ENCODE measurements around the gene LNPEP. TPM values are rescaled to one million over a fixed set of nuclear protein-coding genes. Genes with fewer than 3 reads are reported as not detected.

Gene LNPEP
- total RNA-seq, 4 donors from 2014 or later = 40.4 to 71.8 (median 51.3) TPM

DNA sequence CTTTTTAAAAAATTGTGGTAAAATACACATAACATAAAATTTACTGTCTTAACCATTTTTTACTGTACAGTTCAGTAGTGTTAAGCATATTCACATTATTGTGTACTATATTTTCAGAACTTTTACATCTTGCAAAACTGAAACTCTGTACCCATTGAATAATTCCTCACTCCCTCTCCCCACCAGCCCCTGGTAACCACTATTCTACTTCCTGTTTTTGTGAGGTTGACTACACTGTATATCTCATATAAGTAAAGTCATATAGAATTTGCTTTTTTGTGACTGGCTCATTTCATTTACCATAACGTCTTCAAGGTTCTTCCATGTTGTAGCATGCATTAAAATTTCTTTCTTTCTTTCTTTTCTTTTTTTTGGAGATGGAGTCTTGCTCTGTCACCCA is 87.0 kb downstream of the LNPEP start:
- peaks cover 5 to 78% (median 8%) of the 10 kb centered on the region in 3 donors for H3K36me3 ChIP-seq

DNA sequence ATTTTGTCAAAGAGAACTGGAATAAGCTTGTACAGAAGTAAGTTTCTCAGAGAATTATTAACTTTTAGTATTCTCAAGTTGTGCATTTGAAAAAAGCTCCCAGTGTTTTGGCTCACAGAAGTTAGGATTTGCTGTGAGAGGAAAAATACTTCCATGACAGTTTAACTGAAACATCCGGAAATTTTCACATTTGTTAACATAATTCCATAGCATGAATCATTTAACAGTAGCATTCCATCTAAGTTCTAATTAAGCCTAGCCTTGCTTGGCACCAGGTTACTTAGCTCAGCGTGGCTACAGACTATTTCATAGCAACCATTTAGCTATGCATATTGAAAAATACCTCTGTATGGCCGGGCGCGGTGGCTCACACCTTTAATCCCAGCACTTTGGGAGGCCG is 90.8 kb downstream of the LNPEP start:
- TF ChIP-seq EP300 (IDR thresholded peaks at IDR 0.05) (no peak), POLR2A (IDR thresholded peaks at IDR 0.05) (no peak), CTCF (IDR thresholded peaks at IDR 0.05) (no peak)
- H3K27ac ChIP-seq = no peak overlapping the region
- no peak for DNase-seq (ENCODE audit: low spot score in 2 of 2)
- H3K27me3 ChIP-seq = no peaks in the 10 kb centered on the region
- peaks cover 5 to 90% (median 16%) of the 10 kb centered on the region in 3 donors for H3K36me3 ChIP-seq
- H3K4me1 ChIP-seq = no peaks in the 10 kb centered on the region
- no peak overlapping the region for H3K4me3 ChIP-seq
- no peaks in the 10 kb centered on the region for H3K9me3 ChIP-seq
- 97 to 99% methylated on average over 6 of the region's 6 CpGs for WGBS, 2 donors

More for the DNA sequence above, 87.0 kb downstream of the LNPEP start:
- Histone ChIP-seq H3K4me3 (no peak overlapping the region), H3K4me1 (peaks cover 0 to 2% (median 0%) of the 10 kb centered on the region in 4 donors), H3K9me3 (no peaks in the 10 kb centered on the region), H3K27me3 (no peaks in the 10 kb centered on the region), H3K27ac (no peak overlapping the region)
- DNase-seq (ENCODE audit: low spot score in 2 of 2) = no peak
- TF ChIP-seq EP300 (IDR thresholded peaks at IDR 0.05) (no peak), POLR2A (IDR thresholded peaks at IDR 0.05) (no peak), CTCF (IDR thresholded peaks at IDR 0.05) (no peak)
- 86 to 93% methylated on average over 1 of the region's 1 CpG for WGBS, 2 donors

- Histone ChIP-seq H3K27me3 (no peaks in the 10 kb centered on the region), H3K36me3 (peaks cover 0 to 16% (median 0%) of the 10 kb centered on the region in 3 donors), H3K4me3 (no peak overlapping the region), H3K27ac (no peak overlapping the region), H3K4me1 (no peaks in the 10 kb centered on the region), H3K9me3 (no peaks in the 10 kb centered on the region)
- 76 to 79% methylated on average over 7 of the region's 7 CpGs for WGBS, 2 donors
- DNase-seq (ENCODE audit: low spot score in 2 of 2) = no peak
- TF ChIP-seq EP300 (IDR thresholded peaks at IDR 0.05) (no peak), POLR2A (IDR thresholded peaks at IDR 0.05) (no peak), CTCF (IDR thresholded peaks at IDR 0.05) (no peak)
Observed at GRCh38 chr5:97037819-97038218, 101.9 kb downstream of the LNPEP start.

DNA sequence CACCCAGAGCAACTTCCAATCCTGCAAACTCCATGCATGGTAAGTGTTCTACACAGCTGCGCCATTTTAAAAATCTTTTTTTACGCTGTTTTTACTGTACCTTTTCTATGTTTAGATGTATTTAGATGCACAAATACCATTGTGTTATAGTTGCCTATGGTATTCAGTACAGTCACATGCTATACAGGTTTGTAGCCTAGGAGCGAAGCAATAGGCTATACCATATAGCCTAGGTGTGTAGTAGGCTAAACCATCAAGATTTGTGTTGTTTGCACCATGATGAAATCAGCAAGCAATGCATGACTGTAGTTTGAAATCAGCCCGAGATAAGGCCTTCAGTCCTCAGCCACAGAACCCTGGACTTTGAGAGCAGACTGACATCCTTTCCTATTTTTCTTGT is 105.4 kb downstream of the LNPEP start:
- H3K4me3 ChIP-seq = no peak overlapping the region
- H3K27ac ChIP-seq = no peak overlapping the region
- no peaks in the 10 kb centered on the region for H3K27me3 ChIP-seq
- TF ChIP-seq EP300 (IDR thresholded peaks at IDR 0.05) (no peak), POLR2A (IDR thresholded peaks at IDR 0.05) (no peak), CTCF (IDR thresholded peaks at IDR 0.05) (no peak)
- peaks cover 0 to 1% (median 0%) of the 10 kb centered on the region in 4 donors for H3K4me1 ChIP-seq
- 96 to 98% methylated on average over 4 of the region's 4 CpGs for WGBS, 2 donors
- no peak for DNase-seq (ENCODE audit: low spot score in 2 of 2)
- H3K36me3 ChIP-seq = peaks cover 0 to 3% (median 0%) of the 10 kb centered on the region in 3 donors
- H3K9me3 ChIP-seq = no peaks in the 10 kb centered on the region

DNA sequence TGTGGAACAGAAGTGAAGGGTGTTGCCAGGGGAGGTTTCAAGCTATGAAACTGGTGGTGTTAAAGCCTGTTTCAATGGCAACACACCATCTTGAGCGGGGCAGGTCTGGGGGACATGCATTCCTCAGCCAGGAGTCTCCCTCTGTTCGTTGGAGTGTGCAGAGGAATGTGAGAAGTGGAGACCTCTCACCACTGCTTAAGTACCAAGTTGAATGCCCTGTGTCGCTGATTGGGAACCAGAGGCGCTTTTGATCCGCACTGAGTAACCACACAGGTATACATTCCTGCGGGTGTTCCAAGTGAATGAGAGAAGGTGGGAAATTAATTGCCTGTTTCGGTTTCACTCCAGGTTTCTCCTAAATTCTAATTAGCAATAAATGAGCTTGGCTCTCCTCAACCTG is 107.1 kb downstream of the LNPEP start:
- Histone ChIP-seq H3K27ac (no peak overlapping the region), H3K36me3 (no peaks in the 10 kb centered on the region), H3K4me1 (peaks cover 0 to 3% (median 0%) of the 10 kb centered on the region in 4 donors), H3K9me3 (no peaks in the 10 kb centered on the region), H3K27me3 (no peaks in the 10 kb centered on the region), H3K4me3 (no peak overlapping the region)
- TF ChIP-seq EP300 (IDR thresholded peaks at IDR 0.05) (no peak), CTCF (IDR thresholded peaks at IDR 0.05) (no peak), POLR2A (IDR thresholded peaks at IDR 0.05) (no peak)
- WGBS, 2 donors = 69 to 79% methylated on average over 7 of the region's 7 CpGs
- no peak for DNase-seq (ENCODE audit: low spot score in 2 of 2)
